IMR-90 (cell line): ENCODE measurements around the gene A3GALT2. TPM values are rescaled to one million over a fixed set of nuclear protein-coding genes. Genes with fewer than 3 reads are reported as not detected.

Experiments
- ATAC-seq: fragments of 200-7000 bp; cut with Tn5 transposase; 2 replicates; pipeline ENCODE4 v1.9.1; 2020; ENCODE audit warnings: low read depth, mild to moderate bottlenecking, moderate library complexity
- BruUV-seq: library from RNA; stranded (reverse); fragments of 400-500 nt; replicated peaks from 2 replicates; lab custom pipeline; 2021; lab: Mats Ljungman, UMichigan
- CTCF ChIA-PET: fragments of 300-600 bp; formaldehyde crosslinking; extraction: SDS; loops from one replicate; lab custom pipeline; 2021; ENCODE audit warnings: antibody characterized with exemption; lab: Yijun Ruan, JAX
- POLR2A ChIA-PET: fragments of 300-600 bp; sonication (Branson Sonifier 250); formaldehyde crosslinking; loops from one replicate; lab custom pipeline; 2022; ENCODE audit warnings: antibody characterized with exemption; ENCODE audit not compliant: unreplicated experiment; lab: Charles Lee
- DNase-seq: peaks from one replicate; pipeline ENCODE4 v3.0.0; 2013
- H2AFZ ChIP-seq: replicated peaks from 2 replicates; pipeline ENCODE3; 2013; ENCODE audit warnings: low read length, mild to moderate bottlenecking; ENCODE audit not compliant: poor library complexity
- H2AK5ac ChIP-seq: 2 replicates; pipeline ENCODE4 v1.6.1; 2013; ENCODE audit warnings: low read depth, low read length, inconsistent platforms
- H2AK9ac ChIP-seq: replicated peaks from 2 replicates; pipeline ENCODE3; 2013; ENCODE audit warnings: mild to moderate bottlenecking, low read depth, low read length, moderate library complexity; ENCODE audit not compliant: poor library complexity
- H2BK120ac ChIP-seq: 2 replicates; pipeline ENCODE4 v1.6.1; 2013; ENCODE audit warnings: low read depth, low read length, inconsistent platforms
- H2BK15ac ChIP-seq: 3 replicates; pipeline ENCODE4 v1.6.1; 2013; ENCODE audit warnings: low read depth, low read length, inconsistent platforms
- H2BK20ac ChIP-seq: 2 replicates; pipeline ENCODE4 v1.6.1; 2013; ENCODE audit warnings: low read depth, mild to moderate bottlenecking, inconsistent platforms, low read length, moderate library complexity
- H2BK5ac ChIP-seq: 2 replicates; pipeline ENCODE4 v1.6.1; 2013; ENCODE audit warnings: mild to moderate bottlenecking, low read depth, low read length, inconsistent platforms; ENCODE audit not compliant: poor library complexity, severe bottlenecking
- H3K14ac ChIP-seq: replicated peaks from 2 replicates; pipeline ENCODE4 v1.6.1; 2013; ENCODE audit warnings: low read depth, low read length, inconsistent platforms
- H3K18ac ChIP-seq: 2 replicates; pipeline ENCODE4 v1.6.1; 2013; ENCODE audit warnings: low read depth, low read length, control low read depth
- H3K23ac ChIP-seq: 2 replicates; pipeline ENCODE4 v1.6.1; 2013; ENCODE audit warnings: low read depth, low read length, inconsistent platforms
- H3K27ac ChIP-seq: 2 replicates; pipeline ENCODE4 v1.5.1; 2013; ENCODE audit warnings: mild to moderate bottlenecking, control low read depth, low read length; ENCODE audit not compliant: insufficient read depth
- H3K27me3 ChIP-seq: 2 replicates; pipeline ENCODE4 v1.6.1; 2013; ENCODE audit warnings: low read length; ENCODE audit not compliant: control insufficient read depth, insufficient read depth
- H3K36me3 ChIP-seq: 2 replicates; pipeline ENCODE4 v1.6.1; 2013; ENCODE audit warnings: low read length, mixed read lengths; ENCODE audit not compliant: control insufficient read depth, insufficient read depth
- H3K4ac ChIP-seq: 2 replicates; pipeline ENCODE4 v1.6.1; 2013; ENCODE audit warnings: low read depth, low read length, inconsistent platforms
- H3K4me1 ChIP-seq: 2 replicates; pipeline ENCODE4 v1.6.1; 2013; ENCODE audit warnings: low read length, mixed read lengths; ENCODE audit not compliant: control insufficient read depth, insufficient read depth
- H3K4me2 ChIP-seq: 2 replicates; pipeline ENCODE4 v1.6.1; 2013; ENCODE audit warnings: low read depth, mild to moderate bottlenecking, control low read depth, low read length, moderate library complexity
- H3K4me3 ChIP-seq: 2 replicates; pipeline ENCODE4 v1.5.1; 2013; ENCODE audit warnings: low read depth, mild to moderate bottlenecking, control low read depth, low read length, moderate library complexity; ENCODE audit not compliant: insufficient read depth
- H3K56ac ChIP-seq: 2 replicates; pipeline ENCODE4 v1.6.1; 2013; ENCODE audit warnings: low read length, inconsistent platforms; ENCODE audit not compliant: insufficient read depth; ENCODE audit errors: extremely low read depth
- H3K79me1 ChIP-seq, 2 experiments: 2 replicates each; pipeline ENCODE4 v1.6.1; 2013; ENCODE audit warnings: low read length in 2 of 2, inconsistent platforms in 1 of 2, low read depth in 1 of 2
- H3K9ac ChIP-seq: 2 replicates; pipeline ENCODE4 v1.6.1; 2013; ENCODE audit warnings: low read depth, low read length, control low read depth
- H3K9me1 ChIP-seq: 2 replicates; pipeline ENCODE4 v1.6.1; 2013; ENCODE audit warnings: low read length, inconsistent platforms; ENCODE audit not compliant: insufficient read depth
- H3K9me3 ChIP-seq: 2 replicates; pipeline ENCODE4 v1.6.1; 2013; ENCODE audit warnings: low read length; ENCODE audit not compliant: control insufficient read depth, insufficient read depth
- H4K20me1 ChIP-seq: 2 replicates; pipeline ENCODE4 v1.6.1; 2013; ENCODE audit warnings: low read length, inconsistent platforms; ENCODE audit not compliant: insufficient read depth
- H4K5ac ChIP-seq: 2 replicates; pipeline ENCODE4 v1.6.1; 2013; ENCODE audit warnings: mild to moderate bottlenecking, low read depth, low read length, control low read depth
- H4K8ac ChIP-seq, 2 experiments: 2 replicates each; pipeline ENCODE4 v1.6.1; 2013; ENCODE audit warnings: low read depth in 2 of 2, low read length in 2 of 2, control low read depth in 1 of 2, inconsistent platforms in 1 of 2
- H4K91ac ChIP-seq: 2 replicates; pipeline ENCODE4 v1.6.1; 2013; ENCODE audit warnings: low read depth, low read length, inconsistent platforms; ENCODE audit not compliant: insufficient read depth
- BHLHE40 ChIP-seq: fragments of 150-350 bp; IDR thresholded peaks from 2 replicates; pipeline ENCODE4 v1.6.1; 2016; ENCODE audit warnings: mild to moderate bottlenecking, low read depth, low read length
- CEBPB ChIP-seq: IDR thresholded peaks from 2 replicates; pipeline ENCODE4 v1.6.1; 2012; ENCODE audit warnings: low read depth, low read length, improper control_type of control experiment
- CHD1 ChIP-seq: IDR thresholded peaks from 2 replicates; pipeline ENCODE4 v1.6.1; 2012; ENCODE audit warnings: low read depth, low read length, improper control_type of control experiment
- CTCF ChIP-seq: conservative IDR thresholded peaks from 2 replicates; pipeline ENCODE4 v1.5.1; 2012; ENCODE audit warnings: mild to moderate bottlenecking, low read depth, low read length, improper control_type of control experiment
- ELK1 ChIP-seq: fragments of 150-350 bp; IDR thresholded peaks from 2 replicates; pipeline ENCODE4 v1.6.1; 2016; ENCODE audit warnings: low read depth, mild to moderate bottlenecking, low read length, moderate library complexity, borderline replicate concordance
- FOS ChIP-seq: fragments of 150-350 bp; IDR thresholded peaks from 2 replicates; pipeline ENCODE4 v1.6.1; 2016; ENCODE audit warnings: low read depth, low read length
- MAFK ChIP-seq: IDR thresholded peaks from 2 replicates; pipeline ENCODE4 v1.6.1; 2012; ENCODE audit warnings: low read depth, low read length, improper control_type of control experiment
- MAZ ChIP-seq: IDR thresholded peaks from 2 replicates; pipeline ENCODE4 v1.6.1; 2012; ENCODE audit warnings: low read depth, mild to moderate bottlenecking, low read length, improper control_type of control experiment, moderate library complexity, borderline replicate concordance
- MXI1 ChIP-seq: IDR thresholded peaks from 2 replicates; pipeline ENCODE4 v1.6.1; 2012; ENCODE audit warnings: low read depth, mild to moderate bottlenecking, low read length, moderate library complexity, borderline replicate concordance
- POLR2A ChIP-seq: IDR thresholded peaks from 2 replicates; pipeline ENCODE4 v1.6.1; 2012; ENCODE audit warnings: mild to moderate bottlenecking, low read depth, low read length
- RAD21 ChIP-seq: IDR thresholded peaks from 2 replicates; pipeline ENCODE4 v1.6.1; 2012; ENCODE audit warnings: low read length, improper control_type of control experiment
- RCOR1 ChIP-seq: IDR thresholded peaks from 2 replicates; pipeline ENCODE4 v1.6.1; 2012; ENCODE audit warnings: mild to moderate bottlenecking, low read length, improper control_type of control experiment; ENCODE audit not compliant: insufficient replicate concordance
- RFX5 ChIP-seq: IDR thresholded peaks from 2 replicates; pipeline ENCODE4 v1.8.0; 2012; ENCODE audit warnings: low read depth, mild to moderate bottlenecking, low read length, moderate library complexity
- USF2 ChIP-seq: fragments of 150-350 bp; IDR thresholded peaks from 2 replicates; pipeline ENCODE4 v1.6.1; 2017; ENCODE audit warnings: mild to moderate bottlenecking, antibody characterized with exemption, low read length, low read depth
- WGBS, 2 experiments: methylation state at CpG; one replicate each; pipeline versions ENCODE4 v1.1.5 to v1.1.7; 2013; ENCODE audit warnings: missing lambda C conversion rate in 2 of 2; ENCODE audit not compliant: insufficient read length in 1 of 2; ENCODE audit errors: extremely low coverage in 2 of 2; 5-methylcytosine and 5-hydroxymethylcytosine counted together
- dilution Hi-C: fragments of 300-500 bp; cut with HindIII; formaldehyde crosslinking; loops from one replicate; pipeline ENCODE4 v1.14.3; 2018; ENCODE audit warnings: low sequenced_read_pairs; ENCODE audit not compliant: unreplicated experiment
- in situ Hi-C: fragments of 300-500 bp; cut with MboI; formaldehyde crosslinking; loops from 3 replicates; pipeline ENCODE4 v1.14.3; 2019; ENCODE audit warnings: low sequenced_read_pairs, inconsistent platforms, mixed read lengths
- intact Hi-C: fragments of 100-400 bp; cut with micrococcal nuclease; formaldehyde crosslinking; loops from 2 replicates; pipeline ENCODE4 v1.10.0; 2022
- polyA plus RNA-seq, 3 experiments: library from polyadenylated mRNA; depleted of rRNA; stranded (reverse); fragments of >200 nt; gene quantifications; 2 replicates each; pipeline ENCODE4 v1.2.3, GENCODE V29; 2012; ENCODE audit warnings: low replicate concordance in 1 of 3
- total RNA-seq: library from RNA; depleted of rRNA; stranded (reverse); fragments of >200 nt; gene quantifications from 2 replicates; pipeline ENCODE4 v1.2.3, GENCODE V29; 2012

The A3GALT2 gene
- total and polyA plus RNA-seq, 2 of the 4 experiments (the other 2 are of a cell fraction) = not detected

GRCh38 chr1:33338048-33338439 is 17.1 kb upstream of the A3GALT2 start:
- Histone ChIP-seq H3K27me3 (no peaks in the 10 kb centered on the region), H3K9ac (peak overlapping the region; percentile 24), H2BK5ac (peak overlapping the region; percentile 73), H3K36me3 (peaks cover 31% of the 10 kb centered on the region), H3K79me1 (peaks cover 0 to 65% of the 10 kb centered on the region in 2 experiments; a peak in 2 of 4 replicates), H3K4ac (peak overlapping the region; percentile 68), H4K5ac (peak overlapping the region; percentile 17; the same call in 1 of the 2 replicates), H4K91ac (peak overlapping the region; percentile 9; the same call in 1 of the 2 replicates), H3K4me2 (peak overlapping the region; percentile 60), H4K8ac (peak overlapping the region; percentile 11 to 45; a peak in 2 of 4 replicates), H2AFZ (no peak overlapping the region), H3K4me3 (no peak overlapping the region), H3K9me3 (no peaks in the 10 kb centered on the region), H3K9me1 (peaks cover 45% of the 10 kb centered on the region), H3K23ac (peak overlapping the region; percentile 15), H2BK120ac (0 out of 2 replicates have a peak overlapping the region, but pooled peaks have one; percentile 1), H4K20me1 (peaks cover 98% of the 10 kb centered on the region), H3K27ac (peak overlapping the region; percentile 84), H3K4me1 (peaks cover 49% of the 10 kb centered on the region), H3K14ac (peak overlapping the region; percentile 35), H2AK9ac (no peak overlapping the region), H3K56ac (no peak overlapping the region; the same call in 1 of the 2 replicates), H2BK15ac (peak overlapping the region; percentile 18; the same call in 1 of the 3 replicates), H2BK20ac (no peak overlapping the region), H2AK5ac (no peak overlapping the region), H3K18ac (peak overlapping the region; percentile 54)
- no CpG with 5 or more reads among the region's 1 CpG for WGBS, 2 experiments
- ATAC-seq (no peak), DNase-seq (peak; percentile 66)
- in situ Hi-C loops (no loop called here), dilution Hi-C loops (no loop called here), intact Hi-C loops (no loop called here)
- ChIA-PET CTCF (interaction anchor here (0.8 to 1.4 kb wide), 5 partner anchors 8 to 133 kb away, joined by 3 to 4 read pairs (median 3); no protein-coding TSS in a partner anchor), POLR2A (no interaction called here)
- TF ChIP-seq RFX5 (no peak), FOS (no peak), RAD21 (no peak), POLR2A (no peak), RCOR1 (no peak), CTCF (no peak), USF2 (no peak), CEBPB (no peak), MXI1 (no peak), ELK1 (no peak), BHLHE40 (no peak), CHD1 (no peak), MAZ (no peak), MAFK (no peak)
- no TSS peak for BruUV-seq
